ENCODE data around the gene ZNFX1. TPM values are rescaled to one million over a fixed set of nuclear protein-coding genes. Genes with fewer than 3 reads are reported as not detected.

ZNFX1 gene
- polyA plus RNA-seq, 2 of the 4 experiments (the other 2 are of a cell fraction): 6.0 to 11.5 TPM

DNA sequence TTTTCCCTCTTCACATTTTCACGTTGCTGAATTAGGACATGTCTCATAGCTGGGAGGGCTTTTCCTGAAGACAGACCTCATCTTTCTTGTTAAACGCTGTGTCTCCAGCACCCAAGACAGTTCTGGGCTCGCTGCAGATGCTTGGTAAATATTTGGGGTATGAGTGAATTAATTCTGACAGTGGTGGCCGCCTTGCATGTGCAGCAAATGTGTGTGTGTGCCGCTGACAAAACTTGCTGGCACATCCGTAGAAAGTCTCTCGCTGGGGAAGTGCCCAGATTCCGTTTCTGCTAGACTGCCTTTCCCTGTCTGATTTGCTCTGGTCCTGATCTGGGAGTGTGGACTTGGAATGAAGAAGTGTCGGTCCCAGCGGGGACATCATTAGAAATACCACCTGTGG lies 48.2 kb upstream of the ZNFX1 start:
- Histone ChIP-seq H3K4me1 (no peaks in the 10 kb centered on the region), H3K9me3 (no peaks in the 10 kb centered on the region), H3K4me3 (no peak overlapping the region), H3K27ac (no peak overlapping the region), H3K4me2 (no peak overlapping the region)
- no peak for TF ChIP-seq CEBPB (IDR thresholded peaks at IDR 0.05)
- TF ChIP-seq, protein P1, sequence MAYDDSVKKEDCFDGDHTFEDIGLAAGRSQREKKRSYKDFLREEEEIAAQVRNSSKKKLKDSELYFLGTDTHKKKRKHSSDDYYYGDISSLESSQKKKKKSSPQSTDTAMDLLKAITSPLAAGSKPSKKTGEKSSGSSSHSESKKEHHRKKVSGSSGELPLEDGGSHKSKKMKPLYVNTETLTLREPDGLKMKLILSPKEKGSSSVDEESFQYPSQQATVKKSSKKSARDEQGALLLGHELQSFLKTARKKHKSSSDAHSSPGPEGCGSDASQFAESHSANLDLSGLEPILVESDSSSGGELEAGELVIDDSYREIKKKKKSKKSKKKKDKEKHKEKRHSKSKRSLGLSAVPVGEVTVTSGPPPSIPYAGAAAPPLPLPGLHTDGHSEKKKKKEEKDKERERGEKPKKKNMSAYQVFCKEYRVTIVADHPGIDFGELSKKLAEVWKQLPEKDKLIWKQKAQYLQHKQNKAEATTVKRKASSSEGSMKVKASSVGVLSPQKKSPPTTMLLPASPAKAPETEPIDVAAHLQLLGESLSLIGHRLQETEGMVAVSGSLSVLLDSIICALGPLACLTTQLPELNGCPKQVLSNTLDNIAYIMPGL (CRISPR knock-in tag; IDR thresholded peaks at IDR 0.05; ENCODE audit: borderline replicate concordance): no peak
- no peak for TF ChIP-seq GATA3 (IDR thresholded peaks at IDR 0.05; ENCODE audit: borderline replicate concordance)
- no peak for TF ChIP-seq NR3C1 (IDR thresholded peaks at IDR 0.05)
- no peak for TF ChIP-seq HOXA7 (CRISPR knock-in tag; IDR thresholded peaks at IDR 0.05)
- no peak for TF ChIP-seq ZNF302 (CRISPR knock-in tag; IDR thresholded peaks at IDR 0.05)
- TF ChIP-seq, protein P2, sequence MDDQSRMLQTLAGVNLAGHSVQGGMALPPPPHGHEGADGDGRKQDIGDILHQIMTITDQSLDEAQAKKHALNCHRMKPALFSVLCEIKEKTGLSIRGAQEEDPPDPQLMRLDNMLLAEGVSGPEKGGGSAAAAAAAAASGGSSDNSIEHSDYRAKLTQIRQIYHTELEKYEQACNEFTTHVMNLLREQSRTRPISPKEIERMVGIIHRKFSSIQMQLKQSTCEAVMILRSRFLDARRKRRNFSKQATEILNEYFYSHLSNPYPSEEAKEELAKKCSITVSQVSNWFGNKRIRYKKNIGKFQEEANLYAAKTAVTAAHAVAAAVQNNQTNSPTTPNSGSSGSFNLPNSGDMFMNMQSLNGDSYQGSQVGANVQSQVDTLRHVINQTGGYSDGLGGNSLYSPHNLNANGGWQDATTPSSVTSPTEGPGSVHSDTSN (IDR thresholded peaks at IDR 0.05): no peak
- no peak for TF ChIP-seq MAZ (IDR thresholded peaks at IDR 0.05; ENCODE audit: borderline replicate concordance, low read depth, low read length)
- TF ChIP-seq NFE2L2 (conservative IDR thresholded peaks at IDR 0.05; ENCODE audit: low read length): no peak
- TF ChIP-seq PHF8 (IDR thresholded peaks at IDR 0.05; ENCODE audit: borderline replicate concordance, low read depth): no peak
- TF ChIP-seq ZFP36 (IDR thresholded peaks at IDR 0.05; ENCODE audit: borderline replicate concordance, partially characterized antibody): no peak
- no peak for TF ChIP-seq MAX (IDR thresholded peaks at IDR 0.05)
- FAIRE-seq (no peak), DNase-seq (ENCODE audit: low read depth in 1 of 2, low spot score in 1 of 2) (no peak), ATAC-seq (no peak)
- WGBS (ENCODE audit: missing lambda C conversion rate): 36% methylated on average over 10 of the region's 10 CpGs
- ChIA-PET POLR2A (no interaction called here), CTCF (interaction anchor here (0.7 to 16.6 kb wide), 3 partner anchors 154 to 207 kb away, joined by 5 to 291 read pairs (median 14); partner anchors contain the start of gene KCNB1)

DNA sequence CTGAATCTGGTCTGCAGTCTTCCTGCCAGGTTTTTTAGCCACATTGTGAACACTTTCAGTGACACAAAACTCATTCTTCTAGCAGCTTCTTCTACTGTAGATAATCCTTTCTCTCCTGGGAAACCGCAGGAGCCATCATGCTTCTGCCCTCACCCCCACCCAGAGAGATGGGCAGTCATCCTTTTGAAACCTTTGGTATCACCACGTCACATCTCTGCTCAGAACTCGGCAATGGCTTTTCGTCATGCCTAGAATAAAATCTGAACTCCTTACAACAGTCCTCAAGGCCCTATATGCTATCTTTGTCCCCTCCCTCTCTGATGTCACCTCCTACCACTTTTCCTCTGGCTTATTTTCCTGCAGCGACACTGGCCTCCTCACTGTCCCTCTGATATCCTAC lies 46.4 kb upstream of the ZNFX1 start:
- FAIRE-seq: no peak
- Histone ChIP-seq H3K9me3 (no peaks in the 10 kb centered on the region), H3K4me2 (no peak overlapping the region), H3K27ac (no peak overlapping the region), H3K4me3 (no peak overlapping the region), H3K4me1 (no peaks in the 10 kb centered on the region)
- WGBS (ENCODE audit: missing lambda C conversion rate): 80% methylated on average over 5 of the region's 5 CpGs
- ChIA-PET CTCF (interaction anchor here (0.6 to 7.8 kb wide), 8 partner anchors 10 to 549 kb away, joined by 3 to 58 read pairs (median 10); no protein-coding TSS in a partner anchor), POLR2A (no interaction called here)
- DNase-seq (ENCODE audit: low read depth in 1 of 2, low spot score in 1 of 2): no peak
- ATAC-seq: no peak
- TF ChIP-seq CBX2 (IDR thresholded peaks at IDR 0.05; ENCODE audit: borderline replicate concordance, low read depth) (no peak), CBX8 (IDR thresholded peaks at IDR 0.05) (no peak), ZSCAN20 (CRISPR knock-in tag; IDR thresholded peaks at IDR 0.05) (no peak), CEBPB (IDR thresholded peaks at IDR 0.05) (no peak), HES2 (IDR thresholded peaks at IDR 0.05) (no peak), POLR2A (IDR thresholded peaks at IDR 0.05; ENCODE audit: low read length) (no peak), POLR2AphosphoS2 (conservative IDR thresholded peaks at IDR 0.05; ENCODE audit: low read length) (no peak), NFE2L2 (conservative IDR thresholded peaks at IDR 0.05; ENCODE audit: low read length) (no peak), HOXB13 (CRISPR knock-in tag; IDR thresholded peaks at IDR 0.05; ENCODE audit: low read depth) (no peak)
- TF ChIP-seq, protein P3, sequence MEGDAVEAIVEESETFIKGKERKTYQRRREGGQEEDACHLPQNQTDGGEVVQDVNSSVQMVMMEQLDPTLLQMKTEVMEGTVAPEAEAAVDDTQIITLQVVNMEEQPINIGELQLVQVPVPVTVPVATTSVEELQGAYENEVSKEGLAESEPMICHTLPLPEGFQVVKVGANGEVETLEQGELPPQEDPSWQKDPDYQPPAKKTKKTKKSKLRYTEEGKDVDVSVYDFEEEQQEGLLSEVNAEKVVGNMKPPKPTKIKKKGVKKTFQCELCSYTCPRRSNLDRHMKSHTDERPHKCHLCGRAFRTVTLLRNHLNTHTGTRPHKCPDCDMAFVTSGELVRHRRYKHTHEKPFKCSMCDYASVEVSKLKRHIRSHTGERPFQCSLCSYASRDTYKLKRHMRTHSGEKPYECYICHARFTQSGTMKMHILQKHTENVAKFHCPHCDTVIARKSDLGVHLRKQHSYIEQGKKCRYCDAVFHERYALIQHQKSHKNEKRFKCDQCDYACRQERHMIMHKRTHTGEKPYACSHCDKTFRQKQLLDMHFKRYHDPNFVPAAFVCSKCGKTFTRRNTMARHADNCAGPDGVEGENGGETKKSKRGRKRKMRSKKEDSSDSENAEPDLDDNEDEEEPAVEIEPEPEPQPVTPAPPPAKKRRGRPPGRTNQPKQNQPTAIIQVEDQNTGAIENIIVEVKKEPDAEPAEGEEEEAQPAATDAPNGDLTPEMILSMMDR (IDR thresholded peaks at IDR 0.05): no peak
